A549 (cell line): ENCODE data around the gene CDYL. TPM values are rescaled to one million over a fixed set of nuclear protein-coding genes. Genes with fewer than 3 reads are reported as not detected.

Source experiments
- ATAC-seq, 2 experiments: fragments of 200-7000 bp in 1 of 2; fragments of >200 bp in 1 of 2; cut with Nextera tagmentation in 1 of 2; cut with Tn5 transposase in 1 of 2; 3 replicates each; pipeline versions ENCODE4 v1.8.0 to v1.9.1; 2018 to 2020; ENCODE audit warnings: mild to moderate bottlenecking in 1 of 2, moderate library complexity in 1 of 2
- CTCF ChIA-PET: fragments of 300-600 bp; sonication (Branson Sonifier 250); formaldehyde crosslinking; extraction: SDS; loops from one replicate; lab custom pipeline; 2021; ENCODE audit warnings: antibody characterized with exemption, inconsistent platforms; lab: Yijun Ruan, JAX
- POLR2A ChIA-PET: fragments of 350-600 bp; formaldehyde crosslinking; extraction: SDS; loops from one replicate; lab custom pipeline; 2021; ENCODE audit warnings: antibody characterized with exemption, inconsistent platforms; lab: Yijun Ruan, JAX
- DNase-seq, 2 experiments: peaks; one replicate each; pipeline versions ENCODE4 v3.0.0 to v3.0.0-alpha.2; 2011 to 2016; ENCODE audit warnings: low read depth in 1 of 2, low spot score in 1 of 2
- FAIRE-seq: peaks from 2 replicates; lab custom pipeline; 2011; peaks lifted over from hg19 to GRCh38; lab: Jason Lieb, UNC
- H3K27ac ChIP-seq, 2 experiments: fragments of >200 bp; sonication (Bioruptor Twin); formaldehyde crosslinking; 3 replicates each; pipeline ENCODE4 v1.5.1; 2016 to 2017
- H3K4me1 ChIP-seq: fragments of >200 bp; sonication (Bioruptor Twin); formaldehyde crosslinking; 3 replicates; pipeline ENCODE4 v1.6.1; 2016
- H3K4me2 ChIP-seq: fragments of >200 bp; sonication (Bioruptor Twin); formaldehyde crosslinking; 3 replicates; pipeline ENCODE4 v1.6.1; 2016
- H3K4me3 ChIP-seq: fragments of >200 bp; sonication (Bioruptor Twin); formaldehyde crosslinking; 3 replicates; pipeline ENCODE4 v1.5.1; 2016
- H3K9me3 ChIP-seq: fragments of >200 bp; sonication (Bioruptor Twin); formaldehyde crosslinking; 3 replicates; pipeline ENCODE4 v1.6.1; 2016
- CHD4 ChIP-seq: fragments of 200-600 bp; sonication (generic); IDR thresholded peaks from 2 replicates; pipeline ENCODE4 v1.6.1; 2016; ENCODE audit warnings: antibody characterized with exemption, mild to moderate bottlenecking, borderline replicate concordance
- EHF ChIP-seq: fragments of 250-450 bp; sonication (Bioruptor Pico); IDR thresholded peaks from 2 replicates; pipeline ENCODE4 v1.5.0; 2020; ENCODE audit warnings: mild to moderate bottlenecking
- FOSB ChIP-seq: fragments of 250-450 bp; sonication (Bioruptor Pico); IDR thresholded peaks from 2 replicates; pipeline ENCODE4 v1.5.0; 2020; ENCODE audit warnings: mild to moderate bottlenecking, moderate library complexity
- FOSL2 ChIP-seq, 2 experiments: fragments of 450-650 bp in 1 of 2; fragments of >200 bp in 1 of 2; sonication (Bioruptor Twin) in 1 of 2; formaldehyde crosslinking; IDR thresholded peaks; 2 replicates each; pipeline versions ENCODE4 v1.5.0 to v1.6.1; 2016 to 2020; ENCODE audit warnings: mild to moderate bottlenecking in 1 of 2, moderate library complexity in 1 of 2
- FOXS1 ChIP-seq: fragments of 250-450 bp; sonication (Bioruptor Pico); IDR thresholded peaks from 2 replicates; pipeline ENCODE4 v1.5.0; 2020; ENCODE audit warnings: mild to moderate bottlenecking, moderate library complexity
- HEYL ChIP-seq: fragments of 250-450 bp; sonication (Bioruptor Pico); IDR thresholded peaks from 2 replicates; pipeline ENCODE4 v1.8.0; 2021; ENCODE audit warnings: mild to moderate bottlenecking, moderate library complexity
- JUN ChIP-seq, 2 experiments: fragments of >200 bp; sonication (Bioruptor Twin); formaldehyde crosslinking; IDR thresholded peaks; 2 replicates in 1 of 2; 3 replicates in 1 of 2; pipeline ENCODE4 v1.6.1; 2016 to 2017
- MAFK ChIP-seq: fragments of 450-650 bp; IDR thresholded peaks from 2 replicates; pipeline ENCODE4 v1.6.1; 2014; ENCODE audit not compliant: partially characterized antibody
- MYC ChIP-seq: IDR thresholded peaks from 2 replicates; pipeline ENCODE4 v1.6.1; 2012; ENCODE audit warnings: mild to moderate bottlenecking, inconsistent platforms, low read length, improper control_type of control experiment, borderline replicate concordance
- NFE2L2 ChIP-seq: fragments of 150-350 bp; conservative IDR thresholded peaks from 2 replicates; pipeline ENCODE4 v1.6.1; 2014; ENCODE audit warnings: low read length
- NPAS2 ChIP-seq: fragments of 250-450 bp; sonication (Bioruptor Pico); IDR thresholded peaks from 2 replicates; pipeline ENCODE4 v1.8.0; 2022; ENCODE audit warnings: mild to moderate bottlenecking, moderate library complexity, borderline replicate concordance
- POLR2A ChIP-seq: IDR thresholded peaks from 2 replicates; pipeline ENCODE4 v1.6.1; 2012; ENCODE audit warnings: mild to moderate bottlenecking, low read length
- RARB ChIP-seq: fragments of 250-450 bp; sonication (Bioruptor Pico); IDR thresholded peaks from 2 replicates; pipeline ENCODE4 v1.8.0; 2021; ENCODE audit warnings: mild to moderate bottlenecking, moderate library complexity
- RNF2 ChIP-seq: fragments of 200-600 bp; sonication (generic); IDR thresholded peaks from 2 replicates; pipeline ENCODE4 v1.6.1; 2016; ENCODE audit warnings: low read depth, mild to moderate bottlenecking, antibody characterized with exemption, moderate library complexity, borderline replicate concordance
- SREBF2 ChIP-seq: fragments of 450-650 bp; IDR thresholded peaks from 2 replicates; pipeline ENCODE4 v1.6.1; 2014; ENCODE audit warnings: mild to moderate bottlenecking, moderate library complexity
- WGBS: methylation state at CpG from one replicate; pipeline ENCODE4 v1.1.6; 2017; ENCODE audit errors: missing lambda C conversion rate; 5-methylcytosine and 5-hydroxymethylcytosine counted together
- polyA plus RNA-seq, 4 experiments: library from polyadenylated mRNA; depleted of rRNA in 3 of 4; stranded (reverse); fragments of >200 nt; fragmentation: RNase III in 1 of 4; extraction: RNeasy Plus Mini Kit Qiagen cat#74134 plus additional on column Dnase treatment in 1 of 4; gene quantifications; 2 replicates in 3 of 4; 3 replicates in 1 of 4; pipeline ENCODE4 v1.2.3, GENCODE V29; 2011 to 2017
- TF ChIP-seq, protein P1 (sequence below): IDR thresholded peaks from 2 replicates; pipeline ENCODE4 v1.6.1; 2012
- TF ChIP-seq, protein P2 (sequence below): fragments of 200-600 bp; sonication (generic); IDR thresholded peaks from 2 replicates; pipeline ENCODE4 v1.6.1; 2016; ENCODE audit warnings: antibody characterized with exemption, mild to moderate bottlenecking, moderate library complexity
- TF ChIP-seq, protein P3 (sequence below): fragments of >200 bp; sonication (Bioruptor Twin); formaldehyde crosslinking; IDR thresholded peaks from 2 replicates; pipeline ENCODE4 v1.6.1; 2016
- TF ChIP-seq, protein P4 (sequence below): fragments of 450-650 bp; IDR thresholded peaks from 2 replicates; pipeline ENCODE4 v1.6.1; 2014; ENCODE audit warnings: antibody characterized with exemption

CDYL gene
- polyA plus RNA-seq, 2 of the 4 experiments (the other 2 are of a cell fraction) = 18.6 to 42.7 TPM

DNA sequence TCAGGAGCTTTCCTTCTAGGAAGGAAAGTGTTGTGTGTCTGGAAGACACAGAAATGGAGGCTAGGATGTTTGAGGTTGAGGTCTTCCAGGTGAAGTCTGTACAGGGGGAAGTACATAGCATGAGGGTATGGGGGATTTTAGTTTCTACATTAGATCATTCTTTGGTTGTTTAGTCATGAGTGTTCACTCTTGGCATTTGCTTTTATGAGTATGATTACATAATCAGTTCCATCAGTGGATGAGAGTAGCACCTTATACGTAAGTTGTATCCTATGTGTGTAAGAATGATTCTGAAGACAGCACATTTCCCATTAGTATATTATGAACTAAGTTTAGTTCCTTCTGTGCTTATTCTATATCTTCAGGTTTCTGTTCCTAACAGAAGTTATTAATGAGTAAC lies 1.9 kb downstream of the CDYL start:
- H3K4me2 ChIP-seq = peak overlapping the region; percentile 77
- peaks cover 13% of the 10 kb centered on the region; the same call in 2 of the 3 replicates for H3K9me3 ChIP-seq
- POLR2A ChIA-PET = no interaction called here
- CTCF ChIA-PET = interaction anchor here (1.0 kb wide), 1 partner anchor 28 kb away, joined by 3 read pairs; no protein-coding TSS in a partner anchor
- peaks cover 11% of the 10 kb centered on the region; the same call in 2 of the 3 replicates for H3K4me1 ChIP-seq
- H3K27ac ChIP-seq = peak overlapping the region in 1 of 2 experiments; percentile 100; a peak in 1 of 6 replicates
- no peak for TF ChIP-seq SREBF2
- TF ChIP-seq JUN (IDR thresholded peaks at IDR 0.05) = no peak
- TF ChIP-seq, protein P1, sequence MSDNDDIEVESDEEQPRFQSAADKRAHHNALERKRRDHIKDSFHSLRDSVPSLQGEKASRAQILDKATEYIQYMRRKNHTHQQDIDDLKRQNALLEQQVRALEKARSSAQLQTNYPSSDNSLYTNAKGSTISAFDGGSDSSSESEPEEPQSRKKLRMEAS = no peak
- TF ChIP-seq, protein P2, sequence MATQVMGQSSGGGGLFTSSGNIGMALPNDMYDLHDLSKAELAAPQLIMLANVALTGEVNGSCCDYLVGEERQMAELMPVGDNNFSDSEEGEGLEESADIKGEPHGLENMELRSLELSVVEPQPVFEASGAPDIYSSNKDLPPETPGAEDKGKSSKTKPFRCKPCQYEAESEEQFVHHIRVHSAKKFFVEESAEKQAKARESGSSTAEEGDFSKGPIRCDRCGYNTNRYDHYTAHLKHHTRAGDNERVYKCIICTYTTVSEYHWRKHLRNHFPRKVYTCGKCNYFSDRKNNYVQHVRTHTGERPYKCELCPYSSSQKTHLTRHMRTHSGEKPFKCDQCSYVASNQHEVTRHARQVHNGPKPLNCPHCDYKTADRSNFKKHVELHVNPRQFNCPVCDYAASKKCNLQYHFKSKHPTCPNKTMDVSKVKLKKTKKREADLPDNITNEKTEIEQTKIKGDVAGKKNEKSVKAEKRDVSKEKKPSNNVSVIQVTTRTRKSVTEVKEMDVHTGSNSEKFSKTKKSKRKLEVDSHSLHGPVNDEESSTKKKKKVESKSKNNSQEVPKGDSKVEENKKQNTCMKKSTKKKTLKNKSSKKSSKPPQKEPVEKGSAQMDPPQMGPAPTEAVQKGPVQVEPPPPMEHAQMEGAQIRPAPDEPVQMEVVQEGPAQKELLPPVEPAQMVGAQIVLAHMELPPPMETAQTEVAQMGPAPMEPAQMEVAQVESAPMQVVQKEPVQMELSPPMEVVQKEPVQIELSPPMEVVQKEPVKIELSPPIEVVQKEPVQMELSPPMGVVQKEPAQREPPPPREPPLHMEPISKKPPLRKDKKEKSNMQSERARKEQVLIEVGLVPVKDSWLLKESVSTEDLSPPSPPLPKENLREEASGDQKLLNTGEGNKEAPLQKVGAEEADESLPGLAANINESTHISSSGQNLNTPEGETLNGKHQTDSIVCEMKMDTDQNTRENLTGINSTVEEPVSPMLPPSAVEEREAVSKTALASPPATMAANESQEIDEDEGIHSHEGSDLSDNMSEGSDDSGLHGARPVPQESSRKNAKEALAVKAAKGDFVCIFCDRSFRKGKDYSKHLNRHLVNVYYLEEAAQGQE = no peak
- no peak for TF ChIP-seq EHF (CRISPR knock-in tag)
- no peak for TF ChIP-seq NFE2L2
- no peak for TF ChIP-seq FOSB (CRISPR knock-in tag)
- TF ChIP-seq CHD4 = no peak
- TF ChIP-seq MAFK = no peak
- TF ChIP-seq RARB (CRISPR knock-in tag) = no peak
- ATAC-seq (no peak), DNase-seq (peak in 1 of 2 experiments; percentile 14), FAIRE-seq (no peak)
- 97% methylated on average over 1 of the region's 1 CpG for WGBS
- peak overlapping the region; percentile 72; the same call in 2 of the 3 replicates for H3K4me3 ChIP-seq

DNA sequence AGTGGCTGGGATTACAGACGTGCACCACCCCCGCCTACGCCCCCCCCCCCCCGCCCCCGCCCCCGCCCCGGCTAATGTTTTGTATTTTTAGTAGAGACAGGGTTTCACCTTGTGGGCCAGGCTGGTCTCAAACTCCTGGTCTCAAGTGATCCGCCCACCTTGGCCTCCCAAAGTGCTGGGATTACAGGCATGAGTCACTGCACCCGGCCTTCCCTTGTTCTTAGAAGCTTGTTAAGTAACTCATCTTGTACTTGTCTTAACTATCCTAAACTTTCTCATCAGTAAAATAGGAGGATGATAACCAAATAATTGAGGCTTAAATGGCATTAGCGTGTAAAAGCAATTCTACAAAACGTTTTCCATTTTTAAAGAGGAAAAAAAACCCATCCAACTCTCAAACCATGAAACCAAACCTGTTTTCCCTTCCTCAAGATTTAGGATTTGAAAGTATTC lies 4.2 kb downstream of the CDYL start:
- TF ChIP-seq HEYL (CRISPR knock-in tag) (no peak), CHD4 (no peak), NPAS2 (CRISPR knock-in tag) (no peak), FOSL2 (IDR thresholded peaks at IDR 0.05) (no peak), FOSL2 (CRISPR knock-in tag; IDR thresholded peaks at IDR 0.05) (no peak), POLR2A (no peak), FOXS1 (CRISPR knock-in tag) (no peak), RNF2 (no peak), MYC (no peak)
- TF ChIP-seq, protein P3, sequence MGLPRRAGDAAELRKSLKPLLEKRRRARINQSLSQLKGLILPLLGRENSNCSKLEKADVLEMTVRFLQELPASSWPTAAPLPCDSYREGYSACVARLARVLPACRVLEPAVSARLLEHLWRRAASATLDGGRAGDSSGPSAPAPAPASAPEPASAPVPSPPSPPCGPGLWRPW = no peak
- TF ChIP-seq, protein P2 = no peak
- TF ChIP-seq, protein P4, sequence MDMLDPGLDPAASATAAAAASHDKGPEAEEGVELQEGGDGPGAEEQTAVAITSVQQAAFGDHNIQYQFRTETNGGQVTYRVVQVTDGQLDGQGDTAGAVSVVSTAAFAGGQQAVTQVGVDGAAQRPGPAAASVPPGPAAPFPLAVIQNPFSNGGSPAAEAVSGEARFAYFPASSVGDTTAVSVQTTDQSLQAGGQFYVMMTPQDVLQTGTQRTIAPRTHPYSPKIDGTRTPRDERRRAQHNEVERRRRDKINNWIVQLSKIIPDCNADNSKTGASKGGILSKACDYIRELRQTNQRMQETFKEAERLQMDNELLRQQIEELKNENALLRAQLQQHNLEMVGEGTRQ = no peak
- ATAC-seq (no peak), FAIRE-seq (no peak), DNase-seq (peak in 1 of 2 experiments; percentile 15)
- Histone ChIP-seq H3K9me3 (peaks cover 13% of the 10 kb centered on the region; the same call in 2 of the 3 replicates), H3K4me2 (peak overlapping the region; percentile 53), H3K4me1 (peaks cover 11% of the 10 kb centered on the region; the same call in 2 of the 3 replicates), H3K27ac (peak overlapping the region in 1 of 2 experiments; percentile 27; a peak in 1 of 6 replicates), H3K4me3 (no peak overlapping the region)
- ChIA-PET CTCF (interaction anchor here (0.7 kb wide), 1 partner anchor 409 kb away, joined by 3 read pairs; no protein-coding TSS in a partner anchor), POLR2A (no interaction called here)
- WGBS = 45% methylated on average over 3 of the region's 11 CpGs
